ENCODE data around the gene GEMIN5.
"Not testable (repeated sequence)": the region's sequence is repeated elsewhere in the genome, so short reads cannot be mapped to it uniquely, and the experiment has no call there.

GEMIN5 gene

GRCh38 chr5:154944716-154945115, 6.7 kb upstream of the GEMIN5 start:
- no peak for DNase-seq (ENCODE audit: low spot score)

- no peak for DNase-seq (ENCODE audit: low spot score)
Measured at GRCh38 chr5:154943527-154943926, 5.5 kb upstream of the GEMIN5 start.

GRCh38 chr5:154940772-154941620, 3.0 kb upstream of the GEMIN5 start, which contains the start of gene MRPL22:
Gene MRPL22 (plus strand): TSS chr5:154941073. CDS start chr5:154941111, 38 bp downstream.
- peak; percentile 93 for DNase-seq (ENCODE audit: low spot score)

- DNase-seq (ENCODE audit: low spot score): no peak
Measured at GRCh38 chr5:154940375-154940771, 2.4 kb upstream of the GEMIN5 start.

DNA sequence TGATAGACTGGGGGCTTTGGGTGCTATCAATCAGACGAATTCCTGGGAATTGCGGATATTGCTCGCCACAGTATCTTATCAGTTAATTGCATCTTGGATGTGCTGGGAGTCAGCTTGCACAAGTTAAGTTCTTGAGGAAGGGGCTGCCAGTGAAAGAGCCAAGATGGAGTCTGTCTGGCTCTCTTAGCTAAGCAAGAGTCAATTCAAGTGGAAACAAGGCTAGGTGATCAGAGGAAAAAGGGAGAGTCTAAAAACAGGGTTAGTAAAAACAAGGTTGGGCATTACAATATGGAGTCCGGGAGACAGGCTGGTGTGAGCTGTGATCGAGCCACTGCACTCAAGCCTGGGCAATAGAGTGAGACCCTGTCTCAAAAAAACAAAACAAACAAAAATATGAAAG, 1.4 kb upstream of the GEMIN5 start:
- DNase-seq (ENCODE audit: low spot score): not testable (repeated sequence)

DNA sequence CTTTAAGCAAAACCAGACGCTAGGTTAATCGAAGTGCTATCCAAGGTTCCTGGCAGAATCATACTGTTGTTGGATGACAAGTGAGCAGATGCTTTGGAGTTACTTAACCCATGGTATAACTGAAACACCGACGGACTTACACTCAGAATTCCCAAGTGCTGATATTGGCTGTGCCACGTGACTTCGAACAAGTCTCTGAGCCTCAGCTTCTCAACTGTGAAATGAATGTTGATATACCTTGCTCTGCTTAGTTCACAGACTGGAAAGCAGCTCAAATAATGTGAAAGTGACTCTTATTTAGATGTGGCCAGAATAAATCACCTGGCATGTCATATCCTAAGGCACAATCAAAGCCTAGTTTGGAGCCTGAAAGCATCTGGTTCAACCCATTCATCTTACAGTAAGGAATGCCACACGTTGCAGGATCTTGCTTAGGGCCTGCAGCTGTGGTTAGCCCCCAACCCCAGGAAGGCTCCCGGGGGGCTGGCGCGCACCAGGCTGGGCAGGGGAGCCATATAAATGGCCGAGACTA, 759 bp downstream of the GEMIN5 start:
- no peak for DNase-seq (ENCODE audit: low spot score)

GRCh38 chr5:154934881-154935280, 3.1 kb downstream of the GEMIN5 start:
- DNase-seq (ENCODE audit: low spot score): no peak

DNA sequence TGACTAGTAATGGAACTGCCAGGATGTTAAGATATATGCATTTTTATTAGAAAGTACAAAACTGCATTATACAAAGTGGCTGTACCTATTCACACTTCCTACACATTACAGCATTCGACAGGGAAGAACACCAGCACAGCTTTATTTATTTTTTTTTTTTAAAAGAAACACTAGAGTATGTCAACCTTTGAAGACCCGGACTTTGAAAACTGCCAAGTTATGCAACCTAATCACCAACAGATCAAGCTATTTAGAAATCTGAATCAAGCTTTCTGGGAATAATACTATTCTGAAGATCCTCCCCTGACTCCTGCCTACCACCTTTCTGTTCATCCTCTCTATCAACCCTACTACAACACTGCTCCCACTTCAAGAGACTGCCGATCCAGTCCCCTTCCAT, 4.5 kb downstream of the GEMIN5 start:
- DNase-seq (ENCODE audit: low spot score): no peak

DNA sequence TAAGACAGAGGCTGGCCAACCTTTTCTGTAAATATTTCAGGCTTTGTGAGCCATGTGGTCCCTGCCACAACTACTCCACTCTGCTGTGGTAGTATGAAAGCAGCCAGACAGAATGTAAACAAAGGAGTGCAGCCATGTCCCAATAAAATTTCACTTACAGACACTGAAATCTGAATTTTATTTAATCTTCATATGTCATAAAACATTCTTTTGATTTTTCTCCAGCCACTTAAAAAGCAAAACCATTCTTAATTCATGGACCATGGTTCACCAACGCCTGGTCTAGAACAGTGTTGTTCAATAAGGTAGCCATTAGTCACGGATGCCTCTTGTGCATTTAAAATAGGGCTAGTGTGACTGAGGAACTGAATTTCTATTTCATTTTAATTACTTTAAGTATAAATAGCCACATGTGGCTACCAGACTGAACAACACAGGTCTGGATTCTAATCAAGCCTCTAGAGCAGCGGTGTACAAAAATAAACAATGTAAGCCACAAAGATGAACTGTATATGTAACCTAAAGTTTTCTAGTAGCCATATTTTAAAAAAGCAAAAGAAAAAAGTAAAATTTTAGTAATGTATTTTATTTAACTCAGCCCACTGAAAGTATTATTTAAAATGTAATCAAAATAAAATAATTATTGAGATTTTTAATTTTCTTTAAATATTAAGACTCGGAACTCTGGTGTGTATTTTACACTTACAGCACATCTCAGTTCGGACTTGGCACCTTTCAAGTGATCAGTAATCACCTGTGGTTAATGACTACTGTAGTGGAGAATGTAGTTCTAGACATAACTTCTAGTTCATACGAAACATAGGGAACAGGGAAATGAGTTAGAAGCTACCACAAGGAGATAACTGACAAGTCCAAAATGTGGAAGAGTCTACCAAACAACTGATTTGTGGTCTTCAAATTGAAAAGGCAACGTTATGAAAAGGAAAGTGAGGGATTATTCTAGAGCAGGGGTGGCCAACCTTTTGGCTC, 14.3 kb downstream of the GEMIN5 start:
- no peak for DNase-seq (ENCODE audit: low spot score)

DNA sequence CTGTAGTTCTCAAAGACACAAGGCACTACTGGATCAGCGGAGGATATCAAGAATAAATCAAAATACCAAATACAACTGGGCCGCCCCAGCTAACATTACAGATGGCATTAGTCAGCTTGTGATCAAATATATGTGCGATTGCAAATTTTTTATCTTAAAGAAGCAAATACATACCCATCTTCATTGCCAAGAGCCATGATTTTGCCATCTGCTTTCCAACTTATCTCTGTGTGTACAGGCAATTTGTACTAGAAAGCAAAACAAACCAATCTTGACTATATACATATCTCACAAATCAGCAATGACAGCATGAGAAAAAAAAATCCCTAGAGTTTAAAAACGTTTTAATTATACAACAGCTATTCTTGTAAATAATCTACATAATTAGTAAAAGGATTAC, 20.3 kb downstream of the GEMIN5 start:
- no peak for DNase-seq (ENCODE audit: low spot score)

DNA sequence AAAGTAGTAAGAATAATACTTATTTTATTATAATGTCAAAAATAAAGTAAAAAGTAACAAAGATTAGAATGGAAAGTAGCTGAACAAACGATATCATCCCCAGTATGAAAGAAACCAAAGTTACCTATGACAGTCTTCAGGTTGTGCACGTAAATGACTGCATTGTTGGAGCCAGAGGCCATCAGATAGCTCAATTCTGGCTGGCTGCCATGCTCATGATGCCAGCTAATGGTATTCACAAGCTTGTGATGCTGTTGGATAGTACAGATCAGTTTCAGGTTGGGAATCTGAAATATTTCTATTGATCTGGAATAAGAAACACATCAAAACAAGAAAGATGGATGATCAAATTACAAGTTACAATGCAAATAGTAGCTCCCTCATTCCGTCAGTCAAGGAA, 21.1 kb downstream of the GEMIN5 start:
- DNase-seq (ENCODE audit: low spot score): no peak

GRCh38 chr5:154905601-154906000, 32.4 kb downstream of the GEMIN5 start:
- not testable (repeated sequence) for DNase-seq (ENCODE audit: low spot score)

DNA sequence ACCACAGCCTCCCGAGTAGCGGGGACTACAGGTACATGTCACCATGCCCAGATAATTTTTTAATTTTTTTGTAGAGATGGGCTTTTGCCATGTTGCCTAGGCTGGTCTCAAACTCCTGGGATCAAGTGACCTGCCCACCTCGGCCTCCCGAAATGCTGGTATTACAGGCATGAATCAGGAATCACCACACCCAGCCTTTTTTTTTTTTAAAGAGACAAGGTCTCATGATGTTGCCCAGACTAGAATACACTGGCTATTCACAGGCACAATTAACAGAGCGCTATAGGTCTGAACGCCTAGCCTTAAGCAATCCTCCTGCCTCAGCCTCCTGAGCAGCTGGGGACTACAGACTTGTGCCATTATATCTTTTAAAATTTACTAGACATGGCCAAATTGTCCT, 36.1 kb downstream of the GEMIN5 start:
- DNase-seq (ENCODE audit: low spot score): no peak

DNA sequence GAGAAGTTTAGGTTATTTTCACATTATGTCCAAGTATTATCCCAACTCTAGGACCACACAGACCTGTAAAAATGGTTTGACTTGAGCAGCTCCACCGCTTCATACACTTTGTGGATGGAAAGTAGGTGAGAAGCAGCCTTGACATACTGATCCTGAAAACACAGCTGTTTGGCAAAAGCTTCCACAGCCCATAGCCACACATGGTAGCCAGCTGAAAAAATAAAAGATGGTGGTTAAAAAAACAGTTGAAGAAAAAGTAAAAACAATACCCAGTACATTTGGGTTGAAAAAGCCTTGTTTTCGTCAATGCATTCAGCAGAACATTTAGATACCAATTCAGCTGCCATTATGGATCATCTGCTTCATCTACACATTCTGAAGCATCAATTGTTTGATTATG, 36.7 kb downstream of the GEMIN5 start:
- no peak for DNase-seq (ENCODE audit: low spot score)

- DNase-seq (ENCODE audit: low spot score): no peak
Measured at GRCh38 chr5:154900066-154900465, 37.9 kb downstream of the GEMIN5 start.

DNA sequence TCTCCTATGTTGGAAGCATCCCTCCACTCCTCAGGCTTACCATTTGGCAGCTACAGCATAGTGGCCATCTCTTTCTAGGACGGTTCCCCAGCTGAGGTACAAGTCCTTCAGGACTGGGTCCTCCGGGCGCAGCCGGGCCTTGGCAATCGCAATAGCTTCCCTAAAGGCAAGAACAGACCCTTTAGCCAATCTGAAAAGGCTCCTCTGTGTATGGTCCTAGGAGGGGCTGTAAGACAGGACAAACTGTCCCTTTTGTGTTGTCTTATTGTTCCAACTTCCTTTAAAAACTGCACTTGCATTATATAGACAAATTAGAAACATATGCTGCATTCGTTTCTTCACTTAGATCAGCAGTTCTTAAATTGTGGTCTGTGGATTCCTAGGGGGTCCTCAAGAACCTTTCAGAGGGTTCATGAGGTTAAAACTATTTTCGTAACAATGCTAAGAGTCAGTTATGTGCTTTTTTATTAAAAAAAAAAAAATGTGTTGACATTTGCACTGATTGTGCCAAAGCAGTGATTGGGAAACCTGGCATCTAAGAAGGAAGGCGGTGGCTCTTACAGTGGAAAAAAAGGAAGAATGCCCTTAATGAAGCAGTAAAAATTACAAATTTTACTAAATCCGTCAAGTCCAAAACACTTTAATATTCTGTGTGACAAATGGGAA, 38.7 kb downstream of the GEMIN5 start:
- DNase-seq (ENCODE audit: low spot score): no peak

DNA sequence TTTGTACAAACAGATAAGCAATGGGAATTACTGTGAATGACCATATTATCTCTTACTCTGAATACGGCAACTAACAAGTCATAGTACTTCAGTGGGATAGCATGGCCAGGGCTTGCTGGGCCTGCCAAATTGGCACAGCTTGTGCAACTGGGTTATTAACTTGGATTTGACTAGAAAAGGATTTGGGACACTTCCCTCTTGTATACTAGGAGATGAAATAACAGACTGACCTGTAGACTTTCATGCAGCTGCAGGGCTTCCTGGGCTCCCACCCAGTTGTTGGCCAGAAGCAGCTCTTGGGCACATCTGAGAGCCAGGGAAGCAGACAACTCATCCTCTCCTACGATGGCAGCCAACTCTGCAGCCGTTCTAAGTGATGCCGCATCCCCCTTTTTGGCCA, 39.8 kb downstream of the GEMIN5 start:
- DNase-seq (ENCODE audit: low spot score): no peak

GRCh38 chr5:154896562-154897165, 41.3 kb downstream of the GEMIN5 start:
- DNase-seq (ENCODE audit: low spot score): no peak

- DNase-seq (ENCODE audit: low spot score): no peak
Measured at GRCh38 chr5:154895606-154896561, 42.1 kb downstream of the GEMIN5 start.

GRCh38 chr5:154893381-154893780, 44.6 kb downstream of the GEMIN5 start:
- DNase-seq (ENCODE audit: low spot score): no peak
